BE2C (cell line): ENCODE measurements around the gene BABAM2.

ENCODE experiments used
- DNase-seq: peaks from one replicate; pipeline ENCODE4 v3.0.0-alpha.2; 2020
- H3K27me3 ChIP-seq: fragments of 250-450 bp; sonication (Bioruptor Pico); 2 replicates; pipeline ENCODE4 v1.5.1; 2020; ENCODE audit warnings: mild to moderate bottlenecking
- H3K36me3 ChIP-seq: fragments of 250-450 bp; sonication (Bioruptor Pico); 2 replicates; pipeline ENCODE4 v1.5.1; 2020; ENCODE audit warnings: mild to moderate bottlenecking
- H3K4me1 ChIP-seq: fragments of 250-450 bp; sonication (Bioruptor Pico); 2 replicates; pipeline ENCODE4 v1.5.1; 2020
- H3K4me3 ChIP-seq: 2 replicates; pipeline ENCODE4 v1.5.1; 2011; ENCODE audit warnings: low read depth, low read length
- H3K9me3 ChIP-seq: fragments of 250-450 bp; sonication (Bioruptor Pico); 2 replicates; pipeline ENCODE4 v1.5.1; 2020
- CTCF ChIP-seq: IDR thresholded peaks from 2 replicates; pipeline ENCODE4 v1.5.1; 2012; ENCODE audit warnings: mild to moderate bottlenecking, low read depth, low read length

The BABAM2 gene

GRCh38 chr2:28163627-28164279 is 273.2 kb downstream of the BABAM2 start:
- Histone ChIP-seq H3K4me1 (peaks cover 18% of the 10 kb centered on the region), H3K9me3 (no peaks in the 10 kb centered on the region), H3K4me3 (no peak overlapping the region), H3K27me3 (no peaks in the 10 kb centered on the region), H3K36me3 (no peaks in the 10 kb centered on the region)
- no peak for DNase-seq
- no peak for TF ChIP-seq CTCF

GRCh38 chr2:28164280-28164801 is 273.8 kb downstream of the BABAM2 start:
- H3K4me3 ChIP-seq = no peak overlapping the region

GRCh38 chr2:28165087-28165635 is 274.6 kb downstream of the BABAM2 start:
- Histone ChIP-seq H3K27me3 (no peaks in the 10 kb centered on the region), H3K9me3 (no peaks in the 10 kb centered on the region), H3K4me3 (no peak overlapping the region), H3K36me3 (no peaks in the 10 kb centered on the region), H3K4me1 (peaks cover 18% of the 10 kb centered on the region)
- no peak for DNase-seq
- no peak for TF ChIP-seq CTCF

More at GRCh38 chr2:28164280-28164801, 273.8 kb downstream of the BABAM2 start:
- Histone ChIP-seq H3K9me3 (no peaks in the 10 kb centered on the region), H3K27me3 (no peaks in the 10 kb centered on the region), H3K36me3 (no peaks in the 10 kb centered on the region), H3K4me1 (peaks cover 18% of the 10 kb centered on the region)
- TF ChIP-seq CTCF = no peak
- no peak for DNase-seq

GRCh38 chr2:28166956-28167355 is 276.4 kb downstream of the BABAM2 start:
- no peaks in the 10 kb centered on the region for H3K36me3 ChIP-seq
- no peaks in the 10 kb centered on the region for H3K27me3 ChIP-seq
- no peak for DNase-seq
- H3K9me3 ChIP-seq = no peaks in the 10 kb centered on the region
- no peak for TF ChIP-seq CTCF
- peaks cover 18% of the 10 kb centered on the region for H3K4me1 ChIP-seq
- no peak overlapping the region for H3K4me3 ChIP-seq

- no peak for DNase-seq
- Histone ChIP-seq H3K4me3 (no peak overlapping the region), H3K27me3 (no peaks in the 10 kb centered on the region), H3K4me1 (peaks cover 18% of the 10 kb centered on the region), H3K9me3 (no peaks in the 10 kb centered on the region), H3K36me3 (no peaks in the 10 kb centered on the region)
- no peak for TF ChIP-seq CTCF
Measured at GRCh38 chr2:28168376-28168775, 277.8 kb downstream of the BABAM2 start.

GRCh38 chr2:28169492-28169891 is 279.0 kb downstream of the BABAM2 start:
- H3K4me1 ChIP-seq = peaks cover 11% of the 10 kb centered on the region
- no peak for DNase-seq
- no peak for TF ChIP-seq CTCF

More at GRCh38 chr2:28169492-28169891, 279.0 kb downstream of the BABAM2 start:
- H3K36me3 ChIP-seq = no peaks in the 10 kb centered on the region
- H3K27me3 ChIP-seq = no peaks in the 10 kb centered on the region
- H3K9me3 ChIP-seq = no peaks in the 10 kb centered on the region
- H3K4me3 ChIP-seq = no peak overlapping the region
